Measurements from ENCODE around the gene HOXB2.

Gene HOXB2

GRCh38 chr17:48547808-48548522 is 3.1 kb upstream of the HOXB2 start:
- Mint-ChIP-seq H3K36me3 (peaks cover 2 to 5% of the 10 kb centered on the region in 2 donors), H3K27ac (no peak overlapping the region), H3K27me3 (peaks cover 47 to 64% of the 10 kb centered on the region in 2 donors), H3K4me3 (peak overlapping the region in 1 of 2 donors; percentile 46), H3K9me3 (no peaks in the 10 kb centered on the region), H3K4me1 (peaks cover 12 to 35% of the 10 kb centered on the region in 2 donors)
- DNase-seq, result no peak
- ATAC-seq (replicated peaks), result no peak

DNA sequence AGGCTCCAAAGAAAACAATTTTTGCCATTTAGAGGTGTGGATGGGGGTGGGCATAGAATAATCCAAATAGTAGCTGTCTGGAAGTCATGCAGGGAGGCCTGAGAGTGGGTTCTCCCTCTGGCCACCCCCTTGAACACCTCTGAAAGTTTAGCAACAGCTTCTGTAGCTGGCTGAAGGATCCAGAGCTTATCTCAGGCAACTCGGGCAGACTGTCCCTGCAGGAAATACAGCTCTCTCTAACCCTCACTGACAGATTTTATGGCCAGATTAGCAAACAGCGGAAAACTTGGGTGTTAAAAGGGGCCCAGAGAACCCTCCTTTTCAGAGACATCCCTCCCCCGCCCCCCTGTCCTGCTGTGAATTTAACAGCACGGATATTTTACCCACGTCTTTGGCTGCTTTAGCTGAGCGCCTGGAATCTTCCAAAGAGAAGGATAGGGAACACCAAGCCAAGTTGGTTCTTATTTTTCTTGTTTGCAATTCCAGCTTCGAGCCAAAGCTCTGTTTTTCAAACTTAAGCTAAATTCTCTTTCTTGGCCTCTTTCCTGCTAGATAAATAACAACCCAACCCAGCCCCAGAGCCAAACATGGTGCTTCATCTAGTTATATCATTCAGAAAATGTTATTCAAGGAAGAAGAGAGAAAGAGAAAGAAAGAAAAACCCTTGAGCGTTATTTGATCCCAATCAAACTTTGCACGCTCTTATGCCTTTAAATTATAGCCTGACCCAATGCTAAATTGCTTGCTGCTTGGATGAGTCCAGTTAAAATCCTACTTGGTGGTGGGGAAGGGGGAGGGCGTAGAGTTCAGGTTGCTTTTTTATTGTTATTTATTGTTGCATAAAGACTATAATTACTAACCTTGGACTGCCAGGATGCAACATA is 2.3 kb upstream of the HOXB2 start:
- DNase-seq (no peak), ATAC-seq (replicated peaks) (no peak)
- no peak overlapping the region for H3K27ac Mint-ChIP-seq
- H3K36me3 Mint-ChIP-seq, result peaks cover 2 to 7% of the 10 kb centered on the region in 2 donors
- H3K4me1 Mint-ChIP-seq, result peaks cover 15 to 37% of the 10 kb centered on the region in 2 donors
- H3K27me3 Mint-ChIP-seq, result peaks cover 53 to 68% of the 10 kb centered on the region in 2 donors
- H3K4me3 Mint-ChIP-seq, result peak overlapping the region in 1 of 2 donors; percentile 7
- no peaks in the 10 kb centered on the region for H3K9me3 Mint-ChIP-seq

DNA sequence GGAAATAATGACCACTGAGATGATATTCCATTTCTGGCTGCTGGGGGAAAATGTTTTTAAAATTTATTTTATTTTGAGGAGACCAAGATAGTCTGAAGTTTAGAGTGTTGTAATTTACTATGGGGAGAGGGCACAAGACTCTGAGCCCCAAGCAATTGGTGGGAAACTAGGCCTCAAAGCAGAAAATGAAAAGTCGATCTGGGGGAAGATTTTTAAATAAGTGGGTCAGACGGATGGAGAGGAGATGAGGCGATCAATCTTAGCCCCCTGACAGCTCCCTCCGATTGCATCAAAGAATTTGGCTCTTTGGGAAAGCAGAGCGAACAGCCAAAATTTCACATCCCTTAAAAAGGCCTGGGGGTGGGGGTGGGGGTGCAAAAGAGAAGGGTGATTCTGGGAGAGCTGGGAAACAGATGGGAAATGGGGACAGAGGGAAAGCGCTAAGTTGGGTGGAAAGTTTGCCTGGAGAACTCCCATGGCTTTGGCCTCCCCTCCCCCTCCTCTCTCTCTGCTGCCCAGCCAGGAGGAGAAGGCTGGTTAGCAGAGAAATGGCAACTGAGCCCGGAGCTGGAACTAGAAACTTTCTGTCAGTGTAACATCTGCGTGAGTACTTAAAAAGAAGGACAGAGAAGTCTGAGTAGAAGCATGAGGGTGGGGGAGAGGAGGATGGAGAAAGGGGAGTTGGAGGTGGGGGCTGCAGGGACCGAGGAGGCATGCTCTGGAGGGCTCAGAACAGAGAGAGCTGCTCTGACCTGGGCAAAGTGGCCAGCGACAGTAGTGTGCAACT is 1.4 kb upstream of the HOXB2 start:
- Mint-ChIP-seq H3K27ac (no peak overlapping the region), H3K27me3 (peaks cover 54 to 70% of the 10 kb centered on the region in 2 donors), H3K36me3 (peaks cover 2 to 12% of the 10 kb centered on the region in 2 donors), H3K4me1 (peaks cover 20 to 41% of the 10 kb centered on the region in 2 donors), H3K4me3 (no peak overlapping the region), H3K9me3 (no peaks in the 10 kb centered on the region)
- ATAC-seq (replicated peaks) (no peak), DNase-seq (no peak)

- DNase-seq (no peak), ATAC-seq (replicated peaks) (no peak)
- Mint-ChIP-seq H3K4me3 (peak overlapping the region in 1 of 2 donors; percentile 16), H3K4me1 (peaks cover 24 to 46% of the 10 kb centered on the region in 2 donors), H3K36me3 (peaks cover 2 to 12% of the 10 kb centered on the region in 2 donors), H3K27ac (no peak overlapping the region), H3K9me3 (no peaks in the 10 kb centered on the region), H3K27me3 (peaks cover 54 to 71% of the 10 kb centered on the region in 2 donors)
Observed at GRCh38 chr17:48545539-48545938, 630 bp upstream of the HOXB2 start.

- DNase-seq (no peak), ATAC-seq (replicated peaks) (no peak)
- peaks cover 57 to 68% of the 10 kb centered on the region in 2 donors for H3K27me3 Mint-ChIP-seq
- peak overlapping the region; percentile 27 for H3K27ac Mint-ChIP-seq
- peaks cover 2 to 7% of the 10 kb centered on the region in 2 donors for H3K36me3 Mint-ChIP-seq
- H3K4me3 Mint-ChIP-seq, result peak overlapping the region; percentile 87 to 88
- peaks cover 24 to 46% of the 10 kb centered on the region in 2 donors for H3K4me1 Mint-ChIP-seq
- H3K9me3 Mint-ChIP-seq, result no peaks in the 10 kb centered on the region
Observed at GRCh38 chr17:48544349-48545021, 424 bp downstream of the HOXB2 start.

GRCh38 chr17:48543854-48544348 is 1.0 kb downstream of the HOXB2 start:
- Mint-ChIP-seq H3K4me3 (peak overlapping the region; percentile 87 to 88), H3K27me3 (peaks cover 60 to 68% of the 10 kb centered on the region in 2 donors), H3K27ac (peak overlapping the region; percentile 93), H3K9me3 (no peaks in the 10 kb centered on the region), H3K4me1 (peaks cover 24 to 46% of the 10 kb centered on the region in 2 donors), H3K36me3 (peaks cover 2 to 7% of the 10 kb centered on the region in 2 donors)
- DNase-seq (no peak), ATAC-seq (replicated peaks) (peak; percentile 39 to 43)

- peaks cover 2 to 7% of the 10 kb centered on the region in 2 donors for H3K36me3 Mint-ChIP-seq
- peak overlapping the region; percentile 87 to 88 for H3K4me3 Mint-ChIP-seq
- H3K27me3 Mint-ChIP-seq, result peaks cover 60 to 64% of the 10 kb centered on the region in 2 donors
- no peaks in the 10 kb centered on the region for H3K9me3 Mint-ChIP-seq
- H3K27ac Mint-ChIP-seq, result peak overlapping the region; percentile 93
- H3K4me1 Mint-ChIP-seq, result peaks cover 24 to 46% of the 10 kb centered on the region in 2 donors
- DNase-seq, result peak; percentile 50
- ATAC-seq (replicated peaks), result peak; percentile 68
Observed at GRCh38 chr17:48543107-48543853, 1.6 kb downstream of the HOXB2 start.

- no peaks in the 10 kb centered on the region for H3K9me3 Mint-ChIP-seq
- peaks cover 58 to 64% of the 10 kb centered on the region in 2 donors for H3K27me3 Mint-ChIP-seq
- peaks cover 2 to 7% of the 10 kb centered on the region in 2 donors for H3K36me3 Mint-ChIP-seq
- ATAC-seq (replicated peaks) (no peak), DNase-seq (no peak)
- H3K4me3 Mint-ChIP-seq, result peak overlapping the region; percentile 85 to 87
- peaks cover 22 to 46% of the 10 kb centered on the region in 2 donors for H3K4me1 Mint-ChIP-seq
- H3K27ac Mint-ChIP-seq, result peak overlapping the region; percentile 44
Observed at GRCh38 chr17:48542698-48543106, 2.2 kb downstream of the HOXB2 start.

DNA sequence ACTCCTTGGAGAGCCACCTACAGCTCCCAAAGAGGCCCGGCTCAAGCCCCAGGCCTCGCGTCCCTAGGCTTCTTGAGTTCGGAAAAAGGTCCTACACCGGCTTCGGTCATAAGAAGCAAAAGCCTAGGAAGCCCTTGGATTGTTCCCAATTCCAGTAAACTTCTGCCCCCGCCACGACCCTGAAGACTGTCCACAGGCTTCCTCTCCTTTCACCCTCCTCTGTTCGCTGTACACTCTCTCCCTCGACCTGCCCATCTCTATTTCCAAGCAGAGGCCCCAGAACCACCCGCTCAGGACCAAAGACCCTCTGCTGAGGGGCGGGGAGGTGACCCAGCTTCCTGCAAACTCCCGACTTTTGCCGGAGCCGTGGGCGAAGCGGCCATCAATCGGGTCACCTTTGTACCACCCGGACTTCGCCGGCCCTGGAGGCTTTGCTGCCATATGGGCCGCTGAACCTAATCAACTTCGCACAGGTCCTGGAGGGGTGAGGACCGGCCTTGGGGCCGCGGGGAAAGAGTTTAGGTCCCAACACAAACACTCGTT is 2.7 kb downstream of the HOXB2 start:
- no peak for DNase-seq
- ATAC-seq (replicated peaks), result peak in 1 of 2 donors; percentile 31
- Mint-ChIP-seq H3K9me3 (no peaks in the 10 kb centered on the region), H3K36me3 (peaks cover 2 to 7% of the 10 kb centered on the region in 2 donors), H3K4me3 (peak overlapping the region; percentile 85 to 92), H3K27ac (peak overlapping the region; percentile 99), H3K4me1 (peaks cover 21 to 46% of the 10 kb centered on the region in 2 donors), H3K27me3 (peaks cover 61 to 70% of the 10 kb centered on the region in 2 donors)

DNA sequence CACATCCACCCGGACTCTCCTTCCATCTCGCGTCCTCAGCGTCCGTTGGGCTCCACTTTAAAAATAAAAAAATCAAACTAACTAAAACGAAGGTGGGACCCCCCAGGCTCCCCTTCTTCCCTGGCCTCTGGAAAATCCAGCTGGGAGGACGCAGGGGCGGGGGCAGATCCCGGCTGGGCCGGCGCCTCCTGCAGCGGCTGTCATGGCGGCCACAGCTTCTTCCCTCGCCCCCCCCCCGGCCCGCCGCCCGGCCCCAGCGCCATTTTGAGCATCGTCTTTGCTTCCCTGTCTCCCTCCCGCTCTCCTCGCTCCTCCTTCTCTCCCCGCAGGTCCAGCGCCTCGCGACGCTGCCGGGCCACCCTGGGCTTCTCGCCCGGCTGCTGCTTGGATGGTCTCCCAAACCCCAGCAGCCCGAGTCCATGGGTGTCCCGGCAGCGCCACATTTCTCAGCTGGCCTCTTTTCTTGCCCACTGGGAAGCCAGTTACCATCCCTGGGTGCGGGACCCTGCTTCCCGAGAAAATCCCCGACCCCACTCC is 3.3 kb downstream of the HOXB2 start:
- no peaks in the 10 kb centered on the region for H3K9me3 Mint-ChIP-seq
- H3K4me1 Mint-ChIP-seq, result peaks cover 21 to 44% of the 10 kb centered on the region in 2 donors
- peak overlapping the region; percentile 99 for H3K27ac Mint-ChIP-seq
- ATAC-seq (replicated peaks) (peak in 1 of 2 donors; percentile 23), DNase-seq (no peak)
- peaks cover 63 to 73% of the 10 kb centered on the region in 2 donors for H3K27me3 Mint-ChIP-seq
- peaks cover 2 to 7% of the 10 kb centered on the region in 2 donors for H3K36me3 Mint-ChIP-seq
- peak overlapping the region; percentile 85 to 92 for H3K4me3 Mint-ChIP-seq

DNA sequence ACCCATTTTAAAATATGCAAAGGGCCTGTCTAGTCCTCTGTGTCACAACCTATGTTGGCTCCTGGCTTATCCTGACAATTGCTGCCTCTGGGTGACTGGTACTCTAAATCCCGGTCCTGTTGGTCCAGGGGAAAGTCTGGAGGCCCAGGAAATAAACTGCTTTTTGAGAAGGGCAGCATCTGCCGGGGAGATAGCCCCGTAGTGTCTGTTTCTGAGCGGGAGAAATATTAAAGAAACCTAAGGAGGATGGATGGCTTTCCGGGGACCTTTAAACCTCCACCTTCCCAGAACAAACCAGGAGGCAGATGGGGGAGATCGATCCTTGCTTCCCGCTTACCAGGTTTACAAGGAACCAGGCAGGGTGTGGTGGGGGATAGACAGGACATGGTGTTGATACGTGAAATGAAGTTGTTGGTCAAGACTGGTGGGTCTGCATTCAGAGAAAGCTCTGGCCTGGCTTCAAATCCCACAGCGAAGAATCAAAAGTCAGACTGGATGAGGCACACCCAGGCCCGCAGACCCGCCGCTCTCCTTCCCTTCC is 3.8 kb downstream of the HOXB2 start:
- Mint-ChIP-seq H3K4me3 (peak overlapping the region; percentile 85 to 92), H3K27me3 (peaks cover 63 to 71% of the 10 kb centered on the region in 2 donors), H3K27ac (peak overlapping the region; percentile 99), H3K9me3 (no peaks in the 10 kb centered on the region), H3K4me1 (peaks cover 21 to 38% of the 10 kb centered on the region in 2 donors), H3K36me3 (peaks cover 2 to 7% of the 10 kb centered on the region in 2 donors)
- no peak for ATAC-seq (replicated peaks)
- no peak for DNase-seq

- Mint-ChIP-seq H3K27me3 (peaks cover 55 to 62% of the 10 kb centered on the region in 2 donors), H3K27ac (no peak overlapping the region), H3K9me3 (no peaks in the 10 kb centered on the region), H3K36me3 (peaks cover 2 to 7% of the 10 kb centered on the region in 2 donors), H3K4me3 (no peak overlapping the region), H3K4me1 (peaks cover 21 to 38% of the 10 kb centered on the region in 2 donors)
- no peak for DNase-seq
- no peak for ATAC-seq (replicated peaks)
Observed at GRCh38 chr17:48540213-48540612, 4.7 kb downstream of the HOXB2 start.

Measured in stimulated activated naive B cell treated with anti-CD40 and anti-IgM and Interleukin-4, amounts not matched to agents 10 μg/mL and 1 μg/mL and 100 μg/mL, for 72 hours (primary cell).